Fibroblast of villous mesenchyme (primary cell): Measurements from ENCODE around the gene AJAP1. TPM values are rescaled to one million over a fixed set of nuclear protein-coding genes. Genes with fewer than 3 reads are reported as not detected.

ENCODE experiments used
- DNase-seq: peaks from one replicate; pipeline ENCODE4 v3.0.0-alpha.2; 2010; ENCODE audit warnings: low read depth
- H3K4me3 ChIP-seq: 2 replicates; pipeline ENCODE4 v1.5.1; 2011; ENCODE audit warnings: low read depth, mild to moderate bottlenecking, low read length
- CTCF ChIP-seq: IDR thresholded peaks from 2 replicates; pipeline ENCODE4 v1.5.1; 2012; ENCODE audit warnings: low read depth, mild to moderate bottlenecking, low read length; ENCODE audit not compliant: insufficient read depth
- total RNA-seq: library from RNA; depleted of rRNA; stranded (reverse); fragments of >200 nt; gene quantifications from 2 replicates; pipeline ENCODE4 v1.2.3, GENCODE V29; 2012

Gene AJAP1
- total RNA-seq, 1 donor, result under 0.01 TPM

GRCh38 chr1:4760088-4760487 lies 105.7 kb downstream of the AJAP1 start:
- TF ChIP-seq CTCF, result no peak
- H3K4me3 ChIP-seq, result no peak overlapping the region
- no peak for DNase-seq

- DNase-seq, result no peak
- no peak for TF ChIP-seq CTCF
- no peak overlapping the region for H3K4me3 ChIP-seq
Measured at GRCh38 chr1:4761324-4761723, 106.9 kb downstream of the AJAP1 start.

- TF ChIP-seq CTCF, result no peak
- DNase-seq, result no peak
- no peak overlapping the region for H3K4me3 ChIP-seq
Measured at GRCh38 chr1:4762146-4762545, 107.7 kb downstream of the AJAP1 start.

GRCh38 chr1:4767308-4767707 lies 112.9 kb downstream of the AJAP1 start:
- TF ChIP-seq CTCF, result no peak
- DNase-seq, result no peak
- H3K4me3 ChIP-seq, result no peak overlapping the region

- no peak for TF ChIP-seq CTCF
- no peak for DNase-seq
- no peak overlapping the region for H3K4me3 ChIP-seq
Measured at GRCh38 chr1:4768553-4768952, 114.1 kb downstream of the AJAP1 start.

- no peak for TF ChIP-seq CTCF
- no peak overlapping the region for H3K4me3 ChIP-seq
- DNase-seq, result no peak
Measured at GRCh38 chr1:4769516-4770280, 115.3 kb downstream of the AJAP1 start.

GRCh38 chr1:4770713-4771112 lies 116.3 kb downstream of the AJAP1 start:
- no peak overlapping the region for H3K4me3 ChIP-seq
- no peak for DNase-seq
- TF ChIP-seq CTCF, result no peak
